Measurements from ENCODE around the gene TMEM117. TPM values are rescaled to one million over a fixed set of nuclear protein-coding genes. Genes with fewer than 3 reads are reported as not detected.
A peak's percentile ranks its signal among the peaks of the same experiment; 100 is the strongest.

Gene TMEM117
- total RNA-seq, 2 experiments from 2014 or later, result 0.95 to 7.1 TPM

DNA sequence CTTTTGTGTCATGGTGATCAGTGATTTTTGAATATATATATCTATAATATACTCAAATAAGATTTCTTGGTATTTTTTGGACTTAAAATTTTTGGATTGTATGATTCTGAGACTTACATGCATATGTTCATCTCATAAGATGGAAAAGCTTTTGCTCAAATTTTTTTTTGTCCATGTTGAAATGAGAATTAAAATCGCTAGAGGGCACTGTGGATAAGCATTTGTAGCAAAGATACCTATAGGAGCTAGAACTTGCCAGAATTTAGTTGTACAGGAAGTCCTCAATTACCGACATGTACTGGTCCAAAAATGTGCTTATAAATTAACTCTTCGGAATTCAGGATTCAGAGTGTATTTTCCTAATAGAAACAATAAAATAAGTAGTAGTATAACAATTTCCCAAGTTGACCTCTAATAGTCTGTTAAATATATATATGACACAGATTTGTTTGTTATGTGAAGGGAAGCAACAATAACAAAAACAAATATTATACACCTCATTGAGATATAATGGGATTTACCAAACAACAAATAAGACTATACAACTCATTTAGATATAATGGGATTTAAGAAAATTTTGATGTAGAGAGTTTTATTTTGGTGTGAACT lies 179.6 kb downstream of the TMEM117 start:
- Histone ChIP-seq H3K9me3 (ENCODE audit: low read length) (no peaks in the 10 kb centered on the region), H3K4me1 (ENCODE audit: insufficient read depth, low read length, poor library complexity, severe bottlenecking) (no peaks in the 10 kb centered on the region), H3K36me3 (ENCODE audit: insufficient read depth, low read length) (no peaks in the 10 kb centered on the region), H3K27ac (ENCODE audit: low read depth, low read length, poor library complexity, severe bottlenecking) (no peak overlapping the region), H4K20me1 (ENCODE audit: insufficient read depth, low read length) (no peaks in the 10 kb centered on the region), H3K79me2 (ENCODE audit: insufficient read depth, low read depth, low read length) (no peaks in the 10 kb centered on the region), H3K9me2 (ENCODE audit: insufficient read depth, low read length) (no peaks in the 10 kb centered on the region), H3K4me2 (ENCODE audit: low read length) (peak overlapping the region; percentile 29; the same call in 1 of the 2 replicates), H2AFZ (ENCODE audit: low read length) (no peak overlapping the region), H3K4me3 (ENCODE audit: low read depth, low read length, poor library complexity, severe bottlenecking) (no peak overlapping the region)
- no TSS peak for BruUV-seq (replicated peaks)
- no peak for TF ChIP-seq EZH2phosphoT487 (IDR thresholded peaks at IDR 0.05; ENCODE audit: borderline replicate concordance, low read depth, low read length)
- TF ChIP-seq, protein P1, sequence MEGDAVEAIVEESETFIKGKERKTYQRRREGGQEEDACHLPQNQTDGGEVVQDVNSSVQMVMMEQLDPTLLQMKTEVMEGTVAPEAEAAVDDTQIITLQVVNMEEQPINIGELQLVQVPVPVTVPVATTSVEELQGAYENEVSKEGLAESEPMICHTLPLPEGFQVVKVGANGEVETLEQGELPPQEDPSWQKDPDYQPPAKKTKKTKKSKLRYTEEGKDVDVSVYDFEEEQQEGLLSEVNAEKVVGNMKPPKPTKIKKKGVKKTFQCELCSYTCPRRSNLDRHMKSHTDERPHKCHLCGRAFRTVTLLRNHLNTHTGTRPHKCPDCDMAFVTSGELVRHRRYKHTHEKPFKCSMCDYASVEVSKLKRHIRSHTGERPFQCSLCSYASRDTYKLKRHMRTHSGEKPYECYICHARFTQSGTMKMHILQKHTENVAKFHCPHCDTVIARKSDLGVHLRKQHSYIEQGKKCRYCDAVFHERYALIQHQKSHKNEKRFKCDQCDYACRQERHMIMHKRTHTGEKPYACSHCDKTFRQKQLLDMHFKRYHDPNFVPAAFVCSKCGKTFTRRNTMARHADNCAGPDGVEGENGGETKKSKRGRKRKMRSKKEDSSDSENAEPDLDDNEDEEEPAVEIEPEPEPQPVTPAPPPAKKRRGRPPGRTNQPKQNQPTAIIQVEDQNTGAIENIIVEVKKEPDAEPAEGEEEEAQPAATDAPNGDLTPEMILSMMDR (conservative IDR thresholded peaks at IDR 0.05; ENCODE audit: low read length), result peak; percentile 89
- CTCF ChIA-PET (ENCODE audit: unreplicated experiment), result no interaction called here
- intact Hi-C loops (cut with micrococcal nuclease; ENCODE audit: unreplicated experiment), result loop anchor here (2.0 kb wide), 1 partner anchor 915 kb away; no protein-coding TSS in a partner anchor
- peak; percentile 61 for DNase-seq (ENCODE audit: low spot score)
- POLR2A ChIA-PET, result no interaction called here

DNA sequence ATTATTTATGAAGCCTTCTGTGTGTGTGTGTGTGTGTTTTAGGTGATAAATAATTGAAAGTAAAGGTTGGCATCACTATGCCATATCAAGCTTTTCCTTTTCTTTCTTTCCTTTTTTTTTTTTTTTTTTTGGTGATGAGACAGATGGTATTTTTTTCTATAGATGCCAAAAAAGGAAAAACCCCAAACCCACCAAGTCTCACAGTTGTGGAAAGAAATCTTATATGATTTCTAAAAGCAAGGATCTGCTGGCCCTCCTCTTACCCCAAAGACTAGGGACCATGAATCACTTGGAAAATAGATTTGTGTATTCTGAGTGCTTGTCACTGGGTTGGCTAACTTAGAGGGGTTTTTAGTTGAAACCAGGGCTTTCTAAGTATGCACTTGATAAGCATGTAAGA lies 181.3 kb downstream of the TMEM117 start:
- no peaks in the 10 kb centered on the region for H4K20me1 ChIP-seq (ENCODE audit: insufficient read depth, low read length)
- H3K27ac ChIP-seq (ENCODE audit: low read depth, low read length, poor library complexity, severe bottlenecking), result no peak overlapping the region
- H3K4me1 ChIP-seq (ENCODE audit: insufficient read depth, low read length, poor library complexity, severe bottlenecking), result no peaks in the 10 kb centered on the region
- no TSS peak for BruUV-seq (replicated peaks)
- no peak for DNase-seq (ENCODE audit: low spot score)
- H3K4me3 ChIP-seq (ENCODE audit: low read depth, low read length, poor library complexity, severe bottlenecking), result no peak overlapping the region
- ChIA-PET CTCF (ENCODE audit: unreplicated experiment) (no interaction called here), POLR2A (no interaction called here)
- no peak overlapping the region for H2AFZ ChIP-seq (ENCODE audit: low read length)
- H3K9me2 ChIP-seq (ENCODE audit: insufficient read depth, low read length), result no peaks in the 10 kb centered on the region
- H3K36me3 ChIP-seq (ENCODE audit: insufficient read depth, low read length), result no peaks in the 10 kb centered on the region
- H3K9me3 ChIP-seq (ENCODE audit: low read length), result no peaks in the 10 kb centered on the region
- intact Hi-C loops (cut with micrococcal nuclease; ENCODE audit: unreplicated experiment), result no loop called here
- no peaks in the 10 kb centered on the region for H3K79me2 ChIP-seq (ENCODE audit: insufficient read depth, low read depth, low read length)
- TF ChIP-seq, protein P1 (conservative IDR thresholded peaks at IDR 0.05; ENCODE audit: low read length), result no peak
- no peak for TF ChIP-seq EZH2phosphoT487 (IDR thresholded peaks at IDR 0.05; ENCODE audit: borderline replicate concordance, low read depth, low read length)
- H3K4me2 ChIP-seq (ENCODE audit: low read length), result no peak overlapping the region

DNA sequence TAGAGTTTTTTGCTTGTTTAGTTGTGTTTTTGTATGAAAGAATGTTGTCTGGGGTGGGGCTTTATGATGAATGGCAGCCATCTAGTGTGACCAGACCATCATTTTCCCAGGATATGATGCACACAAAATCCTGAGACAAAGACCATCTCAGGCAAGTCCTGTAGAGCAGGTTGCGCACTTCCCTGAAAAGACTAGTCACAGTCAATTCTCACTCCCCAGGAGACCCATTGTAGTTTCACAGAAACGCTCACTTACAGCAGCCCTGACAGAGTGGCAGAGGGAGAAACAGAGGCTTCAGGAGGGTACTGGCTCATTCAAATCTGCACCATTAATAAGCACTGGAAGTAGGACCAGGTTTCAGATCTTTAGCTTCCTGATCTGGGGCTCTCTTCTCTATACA lies 183.2 kb downstream of the TMEM117 start:
- TF ChIP-seq, protein P1 (conservative IDR thresholded peaks at IDR 0.05; ENCODE audit: low read length), result no peak
- TF ChIP-seq EZH2phosphoT487 (IDR thresholded peaks at IDR 0.05; ENCODE audit: borderline replicate concordance, low read depth, low read length), result no peak
- Histone ChIP-seq H2AFZ (ENCODE audit: low read length) (no peak overlapping the region), H3K4me2 (ENCODE audit: low read length) (no peak overlapping the region), H3K9me2 (ENCODE audit: insufficient read depth, low read length) (no peaks in the 10 kb centered on the region), H3K4me3 (ENCODE audit: low read depth, low read length, poor library complexity, severe bottlenecking) (no peak overlapping the region), H3K4me1 (ENCODE audit: insufficient read depth, low read length, poor library complexity, severe bottlenecking) (no peaks in the 10 kb centered on the region), H4K20me1 (ENCODE audit: insufficient read depth, low read length) (no peaks in the 10 kb centered on the region), H3K36me3 (ENCODE audit: insufficient read depth, low read length) (no peaks in the 10 kb centered on the region), H3K27ac (ENCODE audit: low read depth, low read length, poor library complexity, severe bottlenecking) (no peak overlapping the region), H3K9me3 (ENCODE audit: low read length) (no peaks in the 10 kb centered on the region), H3K79me2 (ENCODE audit: insufficient read depth, low read depth, low read length) (no peaks in the 10 kb centered on the region)
- intact Hi-C loops (cut with micrococcal nuclease; ENCODE audit: unreplicated experiment), result no loop called here
- ChIA-PET POLR2A (no interaction called here), CTCF (ENCODE audit: unreplicated experiment) (no interaction called here)
- BruUV-seq (replicated peaks), result no TSS peak
- no peak for DNase-seq (ENCODE audit: low spot score)

Data from OCI-LY7 (cell line).